Transverse colon (tissue), 4 donors: ENCODE measurements around the gene NUP50. TPM values are rescaled to one million over a fixed set of nuclear protein-coding genes. Genes with fewer than 3 reads are reported as not detected.

Source experiments
- DNase-seq: peaks from one replicate; pipeline ENCODE4 v3.0.0-alpha.2; 2019
- H3K27ac ChIP-seq, 4 donors: fragments of 200-600 bp; sonication (generic); 2 replicates each; pipeline ENCODE4 v1.5.1; 2016 to 2018; ENCODE audit warnings: inconsistent platforms in 4 of 4
- H3K27me3 ChIP-seq: fragments of 200-600 bp; sonication (generic); 2 replicates; pipeline ENCODE4 v1.5.1; 2017; ENCODE audit warnings: inconsistent platforms
- H3K36me3 ChIP-seq, 4 donors: fragments of 200-600 bp; sonication (generic); 2 replicates each; pipeline ENCODE4 v1.5.1; 2017 to 2019; ENCODE audit warnings: inconsistent platforms in 4 of 4
- H3K4me1 ChIP-seq, 4 donors: fragments of 200-600 bp; sonication (generic); 2 replicates each; pipeline ENCODE4 v1.5.1; 2017 to 2020; ENCODE audit warnings: inconsistent platforms in 4 of 4
- H3K4me3 ChIP-seq, 4 donors: fragments of 200-600 bp; sonication (generic); 1 replicate in 1 of 4; 2 replicates in 3 of 4; pipeline versions ENCODE4 v1.5.1 to v1.6.1; 2017 to 2019; ENCODE audit warnings: inconsistent platforms in 4 of 4
- H3K9me3 ChIP-seq, 2 donors: fragments of 200-600 bp; sonication (generic); 2 replicates each; pipeline ENCODE4 v1.5.1; 2017 to 2019; ENCODE audit warnings: inconsistent platforms in 2 of 2
- EP300 ChIP-seq: sonication (generic); formaldehyde crosslinking; IDR thresholded peaks from one replicate; pipeline ENCODE4 v1.6.1; 2017; ENCODE audit warnings: antibody characterized with exemption, low read depth
- POLR2A ChIP-seq: fragments of 450-650 bp; IDR thresholded peaks from one replicate; pipeline ENCODE4 v1.6.1; 2016; ENCODE audit warnings: antibody characterized with exemption, mild to moderate bottlenecking, moderate library complexity
- POLR2AphosphoS5 ChIP-seq, 3 donors: sonication (generic); formaldehyde crosslinking; IDR thresholded peaks; one replicate each; pipeline ENCODE4 v1.6.1; 2016; ENCODE audit warnings: antibody characterized with exemption in 3 of 3
- WGBS, 2 donors: methylation state at CpG; one replicate each; pipeline ENCODE4 v1.1.5; 2018; ENCODE audit warnings: low coverage in 1 of 2; 5-methylcytosine and 5-hydroxymethylcytosine counted together
- in situ Hi-C, 4 donors: fragments of 200-750 bp; cut with MboI; loops; one replicate each; pipeline versions ENCODE4 v1.15.0 to v1.15.1; 2017; ENCODE audit warnings: low sequenced_read_pairs in 3 of 4, low pct_ligation_motif_present in 1 of 4, low pct_unique_long_range_greater_than_20kb in 1 of 4
- intact Hi-C: fragments of 100-400 bp; cut with DNase I; formaldehyde crosslinking; loops from one replicate; pipeline ENCODE4 v1.15.1; 2023; ENCODE audit warnings: low total_unique reads
- total RNA-seq, 4 donors: library from RNA; depleted of rRNA; stranded (reverse); fragments of >200 nt; gene quantifications; one replicate each; pipeline ENCODE4 v1.1.0, GENCODE V29; 2016
- TF ChIP-seq, protein P1 (sequence below), 5 experiments: fragments of 200-600 bp in 3 of 5; fragments of 450-650 bp in 2 of 5; sonication (generic) in 3 of 5; IDR thresholded peaks; 1 replicate in 2 of 5; 2 replicates in 3 of 5; pipeline ENCODE4 v1.5.1; 2016 to 2017; ENCODE audit warnings: antibody characterized with exemption in 5 of 5, inconsistent platforms in 3 of 5, mild to moderate bottlenecking in 2 of 5, moderate library complexity in 1 of 5

Gene NUP50
- total RNA-seq, 4 donors from 2014 or later: 47.0 to 152 (median 73.5) TPM

DNA sequence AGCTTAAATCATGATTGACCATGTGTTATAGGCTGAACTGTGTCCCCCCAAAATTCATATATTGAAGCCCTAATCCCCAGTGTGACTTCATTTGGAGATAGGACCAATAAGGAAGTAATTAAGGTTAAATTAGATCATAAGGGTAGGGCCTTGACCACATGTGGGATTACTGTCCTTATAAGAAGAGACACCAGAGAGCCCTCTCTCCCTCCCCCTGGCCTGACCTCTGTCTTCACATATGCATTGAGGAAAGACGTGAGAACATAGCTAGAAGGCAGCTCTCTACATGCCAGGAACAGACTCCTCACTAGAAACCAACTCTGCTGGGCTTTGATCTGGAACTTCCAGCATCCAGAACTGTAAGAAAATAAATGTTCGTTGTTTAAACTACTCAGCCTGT lies 13.6 kb upstream of the NUP50 start:
- 40 to 100% methylated on average over 1 to 2 of the region's 2 CpGs for WGBS, 2 donors
- Histone ChIP-seq H3K9me3 (no peaks in the 10 kb centered on the region), H3K27me3 (no peaks in the 10 kb centered on the region), H3K27ac (peak overlapping the region in 2 of 4 donors; percentile 23 to 30), H3K4me3 (no peak overlapping the region), H3K36me3 (no peaks in the 10 kb centered on the region), H3K4me1 (peaks cover 0 to 15% (median 2%) of the 10 kb centered on the region in 4 donors)
- in situ Hi-C loops: no loop called here
- intact Hi-C loops: no loop called here
- peak in 2 of 3 donors; percentile 20 to 48 for TF ChIP-seq POLR2AphosphoS5 (IDR thresholded peaks at IDR 0.05)
- peak; percentile 39 for TF ChIP-seq POLR2A
- no peak for TF ChIP-seq EP300
- DNase-seq: no peak

DNA sequence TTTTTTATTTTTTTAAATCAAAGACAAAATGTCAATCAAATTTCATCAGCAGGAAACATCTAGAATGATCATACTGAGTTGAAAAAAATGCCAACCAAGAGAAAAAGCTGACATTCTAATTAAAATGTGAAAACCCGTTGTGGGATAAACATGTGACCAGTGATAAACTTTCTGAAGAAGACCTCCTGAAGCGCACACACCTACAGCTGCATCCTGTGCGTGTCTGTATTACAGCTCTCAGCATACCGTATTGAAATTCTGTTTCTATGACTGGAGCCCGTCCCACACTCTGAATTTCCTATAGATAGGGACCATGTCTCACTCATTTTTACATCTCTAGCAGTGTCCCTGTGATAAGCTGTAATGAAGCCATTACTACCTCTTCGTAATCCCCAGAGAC lies 12.2 kb upstream of the NUP50 start:
- no peak overlapping the region for H3K4me3 ChIP-seq
- DNase-seq: no peak
- no peak overlapping the region for H3K27ac ChIP-seq
- in situ Hi-C loops: no loop called here
- no peak for TF ChIP-seq POLR2A
- TF ChIP-seq POLR2AphosphoS5 (IDR thresholded peaks at IDR 0.05): no peak
- TF ChIP-seq EP300: no peak
- TF ChIP-seq, protein P1, sequence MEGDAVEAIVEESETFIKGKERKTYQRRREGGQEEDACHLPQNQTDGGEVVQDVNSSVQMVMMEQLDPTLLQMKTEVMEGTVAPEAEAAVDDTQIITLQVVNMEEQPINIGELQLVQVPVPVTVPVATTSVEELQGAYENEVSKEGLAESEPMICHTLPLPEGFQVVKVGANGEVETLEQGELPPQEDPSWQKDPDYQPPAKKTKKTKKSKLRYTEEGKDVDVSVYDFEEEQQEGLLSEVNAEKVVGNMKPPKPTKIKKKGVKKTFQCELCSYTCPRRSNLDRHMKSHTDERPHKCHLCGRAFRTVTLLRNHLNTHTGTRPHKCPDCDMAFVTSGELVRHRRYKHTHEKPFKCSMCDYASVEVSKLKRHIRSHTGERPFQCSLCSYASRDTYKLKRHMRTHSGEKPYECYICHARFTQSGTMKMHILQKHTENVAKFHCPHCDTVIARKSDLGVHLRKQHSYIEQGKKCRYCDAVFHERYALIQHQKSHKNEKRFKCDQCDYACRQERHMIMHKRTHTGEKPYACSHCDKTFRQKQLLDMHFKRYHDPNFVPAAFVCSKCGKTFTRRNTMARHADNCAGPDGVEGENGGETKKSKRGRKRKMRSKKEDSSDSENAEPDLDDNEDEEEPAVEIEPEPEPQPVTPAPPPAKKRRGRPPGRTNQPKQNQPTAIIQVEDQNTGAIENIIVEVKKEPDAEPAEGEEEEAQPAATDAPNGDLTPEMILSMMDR (IDR thresholded peaks at IDR 0.05): no peak
- no peaks in the 10 kb centered on the region for H3K36me3 ChIP-seq
- 82 to 94% methylated on average over 6 of the region's 6 CpGs for WGBS, 2 donors
- H3K4me1 ChIP-seq: peaks cover 0 to 15% (median 2%) of the 10 kb centered on the region in 4 donors
- H3K27me3 ChIP-seq: no peaks in the 10 kb centered on the region
- H3K9me3 ChIP-seq: no peaks in the 10 kb centered on the region
- intact Hi-C loops: no loop called here

DNA sequence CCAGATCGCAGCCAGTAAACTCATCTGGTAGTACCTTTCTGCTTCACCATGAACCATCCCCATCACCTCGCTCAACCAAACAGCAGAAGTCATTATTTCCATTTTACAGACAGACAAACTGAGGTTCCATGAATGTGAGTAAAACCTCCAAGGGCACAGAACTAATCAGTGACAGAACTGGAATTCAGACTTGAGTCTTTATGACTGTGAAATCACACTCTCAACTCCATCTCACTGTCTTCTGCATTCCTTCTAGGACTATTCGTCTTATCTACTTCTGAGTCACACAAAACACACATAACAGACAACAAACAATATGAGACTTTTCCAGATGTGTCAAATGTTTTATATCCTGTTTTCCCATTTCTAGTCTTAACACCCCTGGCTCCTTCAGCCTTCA lies 9.3 kb upstream of the NUP50 start:
- no peak overlapping the region for H3K27ac ChIP-seq
- H3K9me3 ChIP-seq: no peaks in the 10 kb centered on the region
- in situ Hi-C loops (no loop called here), intact Hi-C loops (no loop called here)
- H3K27me3 ChIP-seq: no peaks in the 10 kb centered on the region
- no peak for TF ChIP-seq POLR2A
- TF ChIP-seq, protein P1 (IDR thresholded peaks at IDR 0.05): no peak
- no peaks in the 10 kb centered on the region for H3K36me3 ChIP-seq
- WGBS, 2 donors: 88% methylated on average over 3 of the region's 3 CpGs; no CpG with 5 or more reads in 1 of the 2 donors
- no peak overlapping the region for H3K4me3 ChIP-seq
- DNase-seq: no peak
- H3K4me1 ChIP-seq: peaks cover 5 to 30% (median 15%) of the 10 kb centered on the region in 4 donors

DNA sequence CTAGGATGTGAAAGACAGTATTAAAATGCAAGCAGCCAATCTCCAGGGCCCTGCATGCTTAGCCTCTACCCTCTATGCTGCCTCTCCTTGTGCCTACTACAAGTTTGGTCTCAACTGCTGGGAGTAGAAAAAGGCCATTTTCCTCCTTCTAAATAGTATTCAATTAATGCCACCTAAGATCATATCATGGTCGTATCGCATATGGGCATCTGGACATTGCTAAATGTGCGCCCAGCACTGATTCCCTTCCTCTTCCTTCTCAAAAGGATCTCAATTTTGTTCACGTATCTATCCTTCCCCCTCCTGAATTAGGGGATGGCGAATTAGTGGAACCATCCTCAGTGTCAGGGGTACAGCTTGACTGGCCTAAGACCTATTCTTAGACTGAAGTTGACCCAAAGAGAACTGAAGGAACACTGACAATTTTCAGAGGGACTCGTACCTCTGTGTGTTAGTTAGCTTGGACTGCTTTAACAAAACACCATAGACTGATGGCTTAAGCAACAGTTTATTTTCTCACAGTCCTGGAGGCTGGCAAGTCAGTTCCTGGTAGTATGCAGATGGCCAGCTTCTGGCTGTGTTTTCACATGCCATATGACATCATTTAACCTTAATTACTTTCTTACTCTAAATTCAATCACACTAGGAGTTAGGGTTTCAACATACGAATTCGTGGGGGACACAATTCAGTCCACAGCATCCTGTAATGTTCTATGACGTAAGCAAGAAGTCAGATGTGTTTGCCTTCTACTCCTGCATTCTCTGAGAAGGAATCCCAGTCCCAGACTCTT lies 8.5 kb upstream of the NUP50 start:
- no peak overlapping the region for H3K27ac ChIP-seq
- no peak overlapping the region for H3K4me3 ChIP-seq
- in situ Hi-C loops: no loop called here
- H3K4me1 ChIP-seq: peaks cover 5 to 35% (median 22%) of the 10 kb centered on the region in 4 donors
- intact Hi-C loops: no loop called here
- DNase-seq: no peak
- no peaks in the 10 kb centered on the region for H3K9me3 ChIP-seq
- TF ChIP-seq EP300 (no peak), POLR2A (no peak), POLR2AphosphoS5 (IDR thresholded peaks at IDR 0.05) (no peak)
- TF ChIP-seq, protein P1 (IDR thresholded peaks at IDR 0.05): no peak
- H3K27me3 ChIP-seq: no peaks in the 10 kb centered on the region
- no peaks in the 10 kb centered on the region for H3K36me3 ChIP-seq
- 83 to 86% methylated on average over 8 to 9 of the region's 9 CpGs for WGBS, 2 donors
